Measurements from ENCODE around the gene VAC14. TPM values are rescaled to one million over a fixed set of nuclear protein-coding genes. Genes with fewer than 3 reads are reported as not detected.

VAC14 gene
- total RNA-seq, 4 donors from 2014 or later, result 44.0 to 106 (median 64.5) TPM

DNA sequence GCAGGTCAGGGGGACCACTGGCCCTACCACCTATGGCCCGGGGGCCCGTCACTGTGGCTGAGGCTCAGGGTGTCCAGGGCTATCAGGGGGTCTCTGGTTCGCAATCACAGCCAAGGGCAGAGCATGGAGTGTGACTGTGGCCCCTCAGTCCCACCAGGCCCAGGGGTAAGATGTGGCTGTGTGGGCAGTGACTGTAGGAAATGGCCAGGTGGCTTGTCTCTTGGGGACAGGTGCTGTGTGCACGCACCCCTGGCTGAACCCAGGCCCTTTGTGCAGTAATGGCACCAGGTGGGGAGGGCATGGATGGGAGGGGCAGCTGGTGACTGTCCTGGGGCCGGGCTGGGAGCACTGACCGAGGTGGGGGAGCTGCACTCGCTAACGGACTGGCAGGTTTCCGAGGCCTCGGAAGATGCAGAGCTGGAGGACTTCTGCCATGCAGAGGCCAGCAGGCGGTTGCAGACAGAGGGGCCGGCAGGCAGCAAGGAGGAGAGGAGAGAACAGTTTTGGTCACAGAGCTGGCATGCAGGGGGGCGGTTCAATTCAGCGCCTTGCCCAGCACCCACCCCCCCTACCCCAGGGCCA, 135.8 kb downstream of the VAC14 start:
- Histone ChIP-seq H3K9me3 (no peaks in the 10 kb centered on the region), H3K4me3 (no peak overlapping the region), H3K36me3 (peaks cover 0 to 60% (median 0%) of the 10 kb centered on the region in 3 donors), H3K27me3 (no peaks in the 10 kb centered on the region), H3K4me1 (peaks cover 0 to 21% (median 0%) of the 10 kb centered on the region in 4 donors), H3K27ac (no peak overlapping the region)
- DNase-seq, result peak in 1 of 3 donors; percentile 38
- TF ChIP-seq, protein P1, sequence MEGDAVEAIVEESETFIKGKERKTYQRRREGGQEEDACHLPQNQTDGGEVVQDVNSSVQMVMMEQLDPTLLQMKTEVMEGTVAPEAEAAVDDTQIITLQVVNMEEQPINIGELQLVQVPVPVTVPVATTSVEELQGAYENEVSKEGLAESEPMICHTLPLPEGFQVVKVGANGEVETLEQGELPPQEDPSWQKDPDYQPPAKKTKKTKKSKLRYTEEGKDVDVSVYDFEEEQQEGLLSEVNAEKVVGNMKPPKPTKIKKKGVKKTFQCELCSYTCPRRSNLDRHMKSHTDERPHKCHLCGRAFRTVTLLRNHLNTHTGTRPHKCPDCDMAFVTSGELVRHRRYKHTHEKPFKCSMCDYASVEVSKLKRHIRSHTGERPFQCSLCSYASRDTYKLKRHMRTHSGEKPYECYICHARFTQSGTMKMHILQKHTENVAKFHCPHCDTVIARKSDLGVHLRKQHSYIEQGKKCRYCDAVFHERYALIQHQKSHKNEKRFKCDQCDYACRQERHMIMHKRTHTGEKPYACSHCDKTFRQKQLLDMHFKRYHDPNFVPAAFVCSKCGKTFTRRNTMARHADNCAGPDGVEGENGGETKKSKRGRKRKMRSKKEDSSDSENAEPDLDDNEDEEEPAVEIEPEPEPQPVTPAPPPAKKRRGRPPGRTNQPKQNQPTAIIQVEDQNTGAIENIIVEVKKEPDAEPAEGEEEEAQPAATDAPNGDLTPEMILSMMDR (IDR thresholded peaks at IDR 0.05), result no peak
- TF ChIP-seq POLR2A (IDR thresholded peaks at IDR 0.05), result no peak

- Histone ChIP-seq H3K27me3 (no peaks in the 10 kb centered on the region), H3K4me3 (no peak overlapping the region), H3K27ac (no peak overlapping the region), H3K9me3 (no peaks in the 10 kb centered on the region), H3K36me3 (peaks cover 0 to 54% (median 0%) of the 10 kb centered on the region in 3 donors), H3K4me1 (peaks cover 0 to 21% (median 0%) of the 10 kb centered on the region in 4 donors)
- no peak for TF ChIP-seq POLR2A (IDR thresholded peaks at IDR 0.05)
- TF ChIP-seq, protein P1 (IDR thresholded peaks at IDR 0.05), result no peak
- DNase-seq, result peak in 1 of 3 donors; percentile 37
These were observed 136.4 kb downstream of the VAC14 start for GRCh38 chr16:70664325-70665112.

DNA sequence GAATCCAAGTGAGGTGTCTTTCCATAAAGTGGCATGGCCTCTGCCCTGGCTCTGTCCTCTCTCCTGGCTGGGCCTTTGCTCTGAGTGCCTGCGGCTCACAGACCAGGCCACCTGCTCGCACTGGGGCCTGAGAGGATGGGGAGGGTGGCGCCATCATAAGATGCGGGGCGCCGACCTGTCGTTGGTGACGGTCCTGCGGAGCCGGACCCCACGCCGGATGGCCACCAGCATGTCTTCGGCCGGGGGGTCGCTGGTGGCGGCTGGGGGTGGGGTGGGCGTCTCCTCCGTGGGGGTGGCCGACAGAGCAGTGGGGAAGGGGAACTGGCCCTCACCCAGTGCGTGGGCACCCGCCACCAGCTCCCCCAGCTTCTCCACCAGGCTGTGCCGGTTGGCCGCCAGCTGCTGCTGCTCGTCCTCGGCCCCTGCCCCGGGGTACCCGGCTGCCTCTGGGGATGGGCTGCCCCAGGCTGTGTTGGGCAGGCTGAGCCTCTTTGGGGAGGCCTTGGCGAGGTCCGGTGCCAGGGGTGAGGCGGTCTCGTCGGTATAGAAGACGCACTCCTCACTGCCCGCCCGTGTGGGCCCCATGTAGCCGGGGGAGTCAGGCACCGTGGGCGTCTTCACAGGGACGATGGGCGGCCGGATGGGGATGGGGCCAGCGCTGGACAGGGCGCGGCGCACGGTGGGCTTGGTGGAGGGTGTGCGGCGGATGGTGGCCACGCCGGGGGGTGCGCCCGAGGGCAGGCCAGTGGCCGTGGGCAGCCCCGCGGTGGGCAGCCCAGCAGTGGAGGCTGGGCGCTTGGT, 137.2 kb downstream of the VAC14 start:
- peak overlapping the region in 2 of 4 donors; percentile 21 to 46 for H3K27ac ChIP-seq
- H3K4me1 ChIP-seq, result peaks cover 0 to 21% (median 0%) of the 10 kb centered on the region in 4 donors
- H3K36me3 ChIP-seq, result peaks cover 0 to 47% (median 0%) of the 10 kb centered on the region in 3 donors
- DNase-seq, result no peak
- no peak overlapping the region for H3K4me3 ChIP-seq
- TF ChIP-seq POLR2A (IDR thresholded peaks at IDR 0.05), result no peak
- TF ChIP-seq, protein P1 (IDR thresholded peaks at IDR 0.05), result no peak
- no peaks in the 10 kb centered on the region for H3K9me3 ChIP-seq
- H3K27me3 ChIP-seq, result no peaks in the 10 kb centered on the region

DNA sequence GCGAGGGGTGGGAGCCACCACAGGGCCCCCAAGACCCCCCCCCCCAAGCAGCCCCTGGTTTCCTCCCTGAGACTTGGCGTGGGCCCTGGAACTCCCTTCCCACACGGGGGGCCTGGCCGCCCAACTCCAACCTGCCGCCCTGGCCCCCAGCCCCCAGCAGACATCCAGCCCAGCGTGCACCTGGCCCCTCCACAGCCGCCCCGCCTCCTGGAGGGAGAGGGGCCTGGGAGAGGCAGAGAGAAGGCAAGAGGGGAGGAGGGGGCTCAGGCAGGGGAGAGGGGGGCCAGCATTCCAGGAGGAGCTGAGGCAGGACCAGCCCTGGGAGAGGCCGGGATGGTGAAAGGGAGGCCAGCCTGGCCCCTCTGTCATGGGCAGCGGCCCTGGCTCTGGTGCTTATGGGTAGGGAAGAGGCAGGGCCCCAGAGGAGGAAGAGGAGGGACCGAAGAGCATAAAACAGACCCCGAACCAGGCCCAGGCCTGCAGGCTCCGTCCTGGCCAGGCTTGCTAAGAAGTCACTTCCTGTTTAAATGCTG, 137.9 kb downstream of the VAC14 start:
- Histone ChIP-seq H3K27ac (peak overlapping the region in 2 of 4 donors; percentile 21 to 46), H3K4me3 (no peak overlapping the region), H3K27me3 (no peaks in the 10 kb centered on the region), H3K4me1 (peaks cover 0 to 21% (median 0%) of the 10 kb centered on the region in 4 donors), H3K36me3 (peaks cover 0 to 41% (median 0%) of the 10 kb centered on the region in 3 donors), H3K9me3 (no peaks in the 10 kb centered on the region)
- TF ChIP-seq POLR2A (IDR thresholded peaks at IDR 0.05), result no peak
- TF ChIP-seq, protein P1 (IDR thresholded peaks at IDR 0.05), result no peak
- no peak for DNase-seq

- peaks cover 0 to 38% (median 0%) of the 10 kb centered on the region in 3 donors for H3K36me3 ChIP-seq
- no peak overlapping the region for H3K4me3 ChIP-seq
- H3K27me3 ChIP-seq, result no peaks in the 10 kb centered on the region
- no peak for DNase-seq
- no peaks in the 10 kb centered on the region for H3K9me3 ChIP-seq
- TF ChIP-seq, protein P1 (IDR thresholded peaks at IDR 0.05), result no peak
- TF ChIP-seq POLR2A (IDR thresholded peaks at IDR 0.05), result no peak
- H3K27ac ChIP-seq, result peak overlapping the region in 2 of 4 donors; percentile 39 to 46
- peaks cover 0 to 21% (median 0%) of the 10 kb centered on the region in 4 donors for H3K4me1 ChIP-seq
These were observed 138.9 kb downstream of the VAC14 start for GRCh38 chr16:70661918-70662641.

All from Peyer's patch (tissue), 4 donors.